PC-3 (cell line): ENCODE results near the gene ALDH3A2.

Experiments
- EZH2 ChIP-seq: fragments of 300-600 bp; sonication (generic); IDR thresholded peaks from one replicate; pipeline ENCODE4 v1.6.1; 2017; ENCODE audit warnings: antibody characterized with exemption, mild to moderate bottlenecking, low read length; ENCODE audit not compliant: unreplicated experiment
- TF ChIP-seq, protein P1 (sequence below): fragments of 300-600 bp; sonication (generic); conservative IDR thresholded peaks from 2 replicates; pipeline ENCODE4 v1.5.1; 2017; ENCODE audit warnings: antibody characterized with exemption, low read depth, mild to moderate bottlenecking, low read length

DNA sequence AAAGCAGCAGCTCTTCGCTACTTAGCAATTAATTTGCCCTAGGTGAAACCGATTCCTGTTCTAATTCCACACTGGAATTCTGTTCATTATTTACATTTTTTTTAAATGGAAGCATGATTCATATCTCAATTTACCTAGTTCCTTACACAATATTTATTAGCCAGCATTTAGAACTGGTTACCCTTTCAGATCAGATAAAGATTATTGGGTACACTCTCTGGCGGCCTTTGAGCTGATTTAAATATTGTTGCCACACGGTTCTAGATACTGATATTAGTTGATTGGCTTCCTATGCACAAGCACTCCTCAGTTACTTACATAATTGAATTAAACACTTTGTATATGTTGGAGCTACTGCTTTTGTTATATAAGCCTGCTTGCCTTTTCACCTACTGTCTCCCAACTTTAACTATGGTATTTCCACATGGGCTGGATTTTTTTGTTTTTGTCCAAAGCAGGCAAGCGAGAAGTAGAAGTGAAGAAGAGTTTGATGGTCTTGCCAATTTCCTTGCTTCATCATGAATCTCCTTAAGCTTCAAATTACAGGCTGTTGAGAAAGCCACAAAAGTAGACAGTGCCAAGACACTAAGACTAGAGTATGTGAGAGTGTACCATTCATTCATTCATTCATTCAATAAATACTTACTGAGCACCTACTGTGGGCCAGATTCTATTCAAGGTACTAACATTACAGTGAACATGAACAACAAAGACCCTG lies 3.9 kb upstream of the ALDH3A2 start:
- TF ChIP-seq, protein P1, sequence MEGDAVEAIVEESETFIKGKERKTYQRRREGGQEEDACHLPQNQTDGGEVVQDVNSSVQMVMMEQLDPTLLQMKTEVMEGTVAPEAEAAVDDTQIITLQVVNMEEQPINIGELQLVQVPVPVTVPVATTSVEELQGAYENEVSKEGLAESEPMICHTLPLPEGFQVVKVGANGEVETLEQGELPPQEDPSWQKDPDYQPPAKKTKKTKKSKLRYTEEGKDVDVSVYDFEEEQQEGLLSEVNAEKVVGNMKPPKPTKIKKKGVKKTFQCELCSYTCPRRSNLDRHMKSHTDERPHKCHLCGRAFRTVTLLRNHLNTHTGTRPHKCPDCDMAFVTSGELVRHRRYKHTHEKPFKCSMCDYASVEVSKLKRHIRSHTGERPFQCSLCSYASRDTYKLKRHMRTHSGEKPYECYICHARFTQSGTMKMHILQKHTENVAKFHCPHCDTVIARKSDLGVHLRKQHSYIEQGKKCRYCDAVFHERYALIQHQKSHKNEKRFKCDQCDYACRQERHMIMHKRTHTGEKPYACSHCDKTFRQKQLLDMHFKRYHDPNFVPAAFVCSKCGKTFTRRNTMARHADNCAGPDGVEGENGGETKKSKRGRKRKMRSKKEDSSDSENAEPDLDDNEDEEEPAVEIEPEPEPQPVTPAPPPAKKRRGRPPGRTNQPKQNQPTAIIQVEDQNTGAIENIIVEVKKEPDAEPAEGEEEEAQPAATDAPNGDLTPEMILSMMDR = no peak
- no peak for TF ChIP-seq EZH2
